RWPE1 (cell line): ENCODE results near the gene IL17B.

ENCODE experiments used
- CTCF ChIA-PET: fragments of 350-600 bp; sonication (Branson Sonifier 250); formaldehyde crosslinking; extraction: SDS; loops from one replicate; lab custom pipeline; 2021; lab: Yijun Ruan, JAX
- POLR2A ChIA-PET: fragments of 400-600 bp; formaldehyde crosslinking; extraction: SDS; loops from one replicate; lab custom pipeline; 2020; ENCODE audit warnings: antibody characterized with exemption; ENCODE audit not compliant: low non-redundant PET; lab: Yijun Ruan, JAX
- DNase-seq: peaks from one replicate; pipeline ENCODE4 v3.0.0; 2012; ENCODE audit warnings: low spot score
- H3K27ac ChIP-seq: fragments of 450-650 bp; 2 replicates; pipeline ENCODE4 v1.5.1; 2017
- TF ChIP-seq, protein P1 (sequence below): fragments of 450-650 bp; conservative IDR thresholded peaks from 2 replicates; pipeline ENCODE4 v1.5.1; 2017; ENCODE audit warnings: low read depth, mild to moderate bottlenecking

IL17B gene

DNA sequence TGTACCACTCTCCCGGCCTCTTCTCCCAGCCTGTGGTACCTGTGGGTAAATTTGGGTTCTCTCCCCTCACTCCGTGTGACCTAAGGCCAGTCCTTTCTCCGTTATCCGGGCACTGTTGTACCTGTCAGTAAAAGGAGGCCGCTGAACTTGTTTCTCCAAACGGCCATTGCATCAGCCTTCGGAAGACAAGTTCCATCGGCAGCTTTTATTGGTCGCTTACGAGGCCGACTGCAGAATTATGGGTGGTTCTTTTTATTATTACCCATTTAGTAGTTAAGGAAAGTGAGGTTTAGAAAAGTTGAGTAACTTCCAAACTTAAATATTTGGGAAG is 33.2 kb downstream of the IL17B start:
- H3K27ac ChIP-seq, result peak overlapping the region; percentile 83
- peak; percentile 42 for DNase-seq
- CTCF ChIA-PET, result interaction anchor here (1.0 to 3.5 kb wide), 3 partner anchors 21 to 94 kb away, joined by 4 to 18 read pairs (median 9); no protein-coding TSS in a partner anchor
- TF ChIP-seq, protein P1, sequence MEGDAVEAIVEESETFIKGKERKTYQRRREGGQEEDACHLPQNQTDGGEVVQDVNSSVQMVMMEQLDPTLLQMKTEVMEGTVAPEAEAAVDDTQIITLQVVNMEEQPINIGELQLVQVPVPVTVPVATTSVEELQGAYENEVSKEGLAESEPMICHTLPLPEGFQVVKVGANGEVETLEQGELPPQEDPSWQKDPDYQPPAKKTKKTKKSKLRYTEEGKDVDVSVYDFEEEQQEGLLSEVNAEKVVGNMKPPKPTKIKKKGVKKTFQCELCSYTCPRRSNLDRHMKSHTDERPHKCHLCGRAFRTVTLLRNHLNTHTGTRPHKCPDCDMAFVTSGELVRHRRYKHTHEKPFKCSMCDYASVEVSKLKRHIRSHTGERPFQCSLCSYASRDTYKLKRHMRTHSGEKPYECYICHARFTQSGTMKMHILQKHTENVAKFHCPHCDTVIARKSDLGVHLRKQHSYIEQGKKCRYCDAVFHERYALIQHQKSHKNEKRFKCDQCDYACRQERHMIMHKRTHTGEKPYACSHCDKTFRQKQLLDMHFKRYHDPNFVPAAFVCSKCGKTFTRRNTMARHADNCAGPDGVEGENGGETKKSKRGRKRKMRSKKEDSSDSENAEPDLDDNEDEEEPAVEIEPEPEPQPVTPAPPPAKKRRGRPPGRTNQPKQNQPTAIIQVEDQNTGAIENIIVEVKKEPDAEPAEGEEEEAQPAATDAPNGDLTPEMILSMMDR, result no peak
- POLR2A ChIA-PET, result interaction anchor here (1.6 to 2.0 kb wide), 2 partner anchors 20 to 25 kb away, joined by 5 to 7 read pairs; no protein-coding TSS in a partner anchor

DNA sequence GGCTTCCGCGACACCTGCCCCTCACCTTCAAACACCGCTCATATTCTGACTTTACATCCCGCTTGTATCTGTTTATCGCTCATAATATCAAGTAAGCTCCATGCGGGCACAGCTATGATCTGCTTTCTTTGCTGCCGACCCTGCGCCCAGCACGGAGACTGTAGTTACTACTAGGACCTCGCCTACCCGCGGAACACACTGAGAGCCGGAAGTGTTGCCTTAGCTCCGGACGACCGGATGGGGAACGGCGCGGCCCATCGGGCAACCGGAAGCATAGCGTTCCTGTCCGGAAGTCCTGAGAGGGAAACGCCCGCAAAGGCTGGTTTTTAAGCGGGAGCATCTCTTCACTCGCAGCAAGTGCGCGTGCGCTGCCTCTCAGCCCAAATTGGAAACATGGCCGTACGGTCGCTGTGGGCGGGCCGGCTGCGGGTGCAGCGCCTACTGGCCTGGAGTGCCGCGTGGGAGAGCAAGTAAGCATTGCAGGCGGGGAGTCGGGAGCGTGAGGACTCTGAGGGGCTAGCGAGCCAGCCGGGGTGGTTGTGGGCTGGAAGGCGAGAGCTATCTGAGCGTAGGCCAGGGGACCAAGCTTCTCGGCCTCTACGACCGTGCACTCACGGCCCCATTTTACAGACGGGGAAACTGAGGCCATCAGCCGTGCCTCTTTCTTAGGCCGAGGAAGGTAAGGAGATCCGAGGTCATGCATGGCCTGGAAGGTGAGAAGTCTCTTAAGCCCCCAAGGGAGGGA is 33.8 kb downstream of the IL17B start, which contains the start of gene GRPEL2:
TSS of gene GRPEL2 (plus strand) at position 353 of the 745 bp plus-strand sequence. CDS start at position 394, 41 bp downstream.
- TF ChIP-seq, protein P1, result no peak
- POLR2A ChIA-PET, result interaction anchor here (0.6 to 2.0 kb wide), 4 partner anchors 15 to 30 kb away, joined by 3 to 7 read pairs (median 4); no protein-coding TSS in a partner anchor
- H3K27ac ChIP-seq, result peak within 1 kb of the TSS; percentile 83
- DNase-seq, result peak; percentile 99
- CTCF ChIA-PET, result interaction anchor here (0.6 to 3.5 kb wide), 4 partner anchors 13 to 1063 kb away, joined by 3 to 18 read pairs (median 7); no protein-coding TSS in a partner anchor

DNA sequence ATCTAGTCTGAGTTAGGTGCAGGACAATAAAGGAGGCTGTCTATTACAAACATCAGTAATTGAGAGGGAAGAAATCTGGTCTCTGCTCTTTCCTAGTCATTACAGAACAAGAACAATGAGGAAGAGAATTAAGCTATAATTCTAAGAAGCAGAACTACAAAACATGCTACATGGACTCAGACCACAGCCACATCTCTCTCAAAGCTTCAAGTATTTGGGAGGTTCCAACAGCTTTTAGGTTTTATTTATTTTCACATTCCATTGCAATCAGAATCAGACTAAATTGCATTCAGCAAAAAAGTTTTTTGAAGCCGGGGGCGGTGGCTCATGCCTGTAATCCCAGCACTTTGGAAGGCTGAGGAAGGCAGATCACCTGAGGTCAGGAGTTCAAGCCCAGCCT is 34.9 kb downstream of the IL17B start:
- ChIA-PET CTCF (interaction anchor here (3.5 kb wide), 1 partner anchor 23 kb away, joined by 18 read pairs; no protein-coding TSS in a partner anchor), POLR2A (interaction anchor here (0.6 to 2.0 kb wide), 2 partner anchors 19 to 24 kb away, joined by 3 to 7 read pairs; no protein-coding TSS in a partner anchor)
- no peak for DNase-seq
- H3K27ac ChIP-seq, result peak overlapping the region; percentile 83
- TF ChIP-seq, protein P1, result no peak

DNA sequence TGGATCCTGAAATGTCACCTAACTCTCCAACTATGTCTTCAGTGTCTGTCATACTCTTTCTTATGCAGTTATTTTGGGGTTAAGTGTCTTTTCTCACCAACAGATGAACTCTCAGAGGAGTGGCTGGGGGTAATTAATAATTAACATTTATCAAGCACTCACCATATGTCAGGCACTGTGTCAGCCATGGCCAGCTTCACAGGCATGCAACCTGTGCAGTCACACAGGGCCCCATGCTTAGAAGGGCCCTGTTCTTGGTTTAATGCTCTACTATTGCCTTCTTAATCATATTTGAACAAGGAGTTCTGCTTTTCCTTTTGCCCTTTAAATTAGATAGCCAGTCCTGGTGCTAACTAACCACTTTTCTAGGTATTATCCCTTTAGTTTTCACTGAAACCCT is 37.2 kb downstream of the IL17B start:
- TF ChIP-seq, protein P1, result no peak
- ChIA-PET CTCF (interaction anchor here (1.4 kb wide), 1 partner anchor 25 kb away, joined by 6 read pairs; no protein-coding TSS in a partner anchor), POLR2A (interaction anchor here (0.6 to 0.9 kb wide), 2 partner anchors 21 to 78 kb away, joined by 3 to 4 read pairs; no protein-coding TSS in a partner anchor)
- no peak overlapping the region for H3K27ac ChIP-seq
- DNase-seq, result no peak

DNA sequence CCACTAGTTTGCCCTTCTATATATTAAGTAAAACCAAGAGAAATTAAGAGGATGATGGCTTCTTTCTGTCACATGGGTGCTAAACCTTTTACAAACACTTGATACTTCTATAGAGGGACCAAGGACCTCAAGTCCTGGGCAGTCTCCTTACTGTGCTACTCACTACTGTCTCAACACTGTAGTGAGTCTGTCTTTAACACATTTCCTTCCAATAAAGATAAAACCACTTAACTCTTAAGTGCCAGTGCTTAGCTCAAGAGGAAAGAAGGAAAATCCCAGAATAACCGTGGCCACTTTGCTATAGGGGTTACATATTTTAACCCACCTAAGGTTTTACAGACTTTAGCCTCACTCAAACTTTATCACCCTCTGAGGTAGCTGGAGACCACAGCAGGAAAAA is 38.2 kb downstream of the IL17B start:
- TF ChIP-seq, protein P1, result no peak
- no peak overlapping the region for H3K27ac ChIP-seq
- no peak for DNase-seq
- ChIA-PET POLR2A (interaction anchor here (0.9 kb wide), 1 partner anchor 20 kb away, joined by 3 read pairs; no protein-coding TSS in a partner anchor), CTCF (interaction anchor here (1.2 to 1.4 kb wide), 2 partner anchors 24 to 32 kb away, joined by 5 to 6 read pairs; no protein-coding TSS in a partner anchor)

DNA sequence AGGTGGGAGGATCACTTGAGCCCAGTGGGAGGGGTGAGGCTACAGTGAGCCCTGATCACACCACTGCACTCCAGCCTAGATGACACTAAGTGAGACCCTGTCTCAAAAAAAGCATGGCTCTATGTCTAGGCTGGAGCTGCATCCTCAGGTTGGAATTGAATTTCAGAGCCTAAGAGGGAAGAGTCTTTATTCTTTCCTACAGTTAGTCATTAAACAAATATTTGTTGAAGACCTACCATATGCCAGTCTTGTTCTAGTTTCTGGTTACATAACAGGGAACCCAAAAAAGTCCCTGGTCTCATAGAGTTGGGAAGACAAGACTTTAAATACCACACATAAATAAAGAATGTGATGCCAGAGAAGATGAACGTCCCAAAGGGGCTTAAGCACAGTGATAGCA is 40.7 kb downstream of the IL17B start:
- ChIA-PET POLR2A (interaction anchor here (0.6 kb wide), 1 partner anchor 22 kb away, joined by 6 read pairs; no protein-coding TSS in a partner anchor), CTCF (interaction anchor here (0.8 kb wide), 1 partner anchor 23 kb away, joined by 4 read pairs; no protein-coding TSS in a partner anchor)
- H3K27ac ChIP-seq, result no peak overlapping the region
- TF ChIP-seq, protein P1, result no peak
- DNase-seq, result no peak
